ENCODE results near the gene RHOD. TPM values are rescaled to one million over a fixed set of nuclear protein-coding genes. Genes with fewer than 3 reads are reported as not detected.
A peak's percentile ranks its signal among the peaks of the same experiment; 100 is the strongest.

Gene RHOD
- total and polyA plus RNA-seq, 11 donors = 17.1 to 149 (median 54.0) TPM

GRCh38 chr11:67066333-67066709 is 9.7 kb downstream of the RHOD start:
- no peaks in the 10 kb centered on the region for H3K9me3 ChIP-seq
- H3K27me3 ChIP-seq = no peaks in the 10 kb centered on the region
- DNase-seq (no peak), ATAC-seq (peak in 3 of 4 donors; percentile 47 to 58 (median 56))
- intact Hi-C loops (cut with DNase I) = no loop called here
- H3K27ac ChIP-seq = peak overlapping the region in 4 of 12 donors; percentile 7 to 76 (median 16)
- TF ChIP-seq POLR2A (IDR thresholded peaks at IDR 0.05) (no peak), CTCF (IDR thresholded peaks at IDR 0.05) (no peak)
- no peak overlapping the region for H3K4me3 ChIP-seq
- peaks cover 0 to 16% (median 0%) of the 10 kb centered on the region in 12 donors for H3K4me1 ChIP-seq
- 54 to 72% (median 71%) methylated on average over 3 of the region's 3 CpGs for WGBS, 4 donors
- H3K36me3 ChIP-seq = no peaks in the 10 kb centered on the region

GRCh38 chr11:67071420-67072284 is 15.0 kb downstream of the RHOD start:
- H3K4me3 ChIP-seq = peak overlapping the region in 10 of 12 donors; percentile 20 to 59 (median 41)
- H3K9me3 ChIP-seq = no peaks in the 10 kb centered on the region
- DNase-seq (peak; percentile 64 to 90 (median 77)), ATAC-seq (peak; percentile 32 to 91 (median 84))
- H3K27ac ChIP-seq = no peak overlapping the region
- no peaks in the 10 kb centered on the region for H3K36me3 ChIP-seq
- H3K4me1 ChIP-seq = peaks cover 0 to 17% (median 0%) of the 10 kb centered on the region in 12 donors
- TF ChIP-seq CTCF (IDR thresholded peaks at IDR 0.05) = peak; percentile 79 to 96 (median 88)
- no peak for TF ChIP-seq POLR2A (IDR thresholded peaks at IDR 0.05)
- H3K27me3 ChIP-seq = no peaks in the 10 kb centered on the region
- intact Hi-C loops (cut with DNase I) = loop anchor here in 2 of 10 donors (5.0 kb wide), 1 partner anchor 379 kb away; no protein-coding TSS in a partner anchor
- WGBS, 4 donors = 39 to 61% (median 45%) methylated on average over 25 to 53 of the region's 53 CpGs

GRCh38 chr11:67072295-67072694 is 15.6 kb downstream of the RHOD start:
- Histone ChIP-seq H3K9me3 (no peaks in the 10 kb centered on the region), H3K4me1 (peaks cover 0 to 17% (median 0%) of the 10 kb centered on the region in 12 donors), H3K27me3 (no peaks in the 10 kb centered on the region), H3K27ac (no peak overlapping the region), H3K4me3 (no peak overlapping the region), H3K36me3 (no peaks in the 10 kb centered on the region)
- intact Hi-C loops (cut with DNase I) = loop anchor here in 2 of 10 donors (5.0 kb wide), 1 partner anchor 380 kb away; no protein-coding TSS in a partner anchor
- ATAC-seq (no peak), DNase-seq (no peak)
- WGBS, 4 donors = 81 to 89% (median 86%) methylated on average over 10 to 11 of the region's 11 CpGs
- TF ChIP-seq POLR2A (IDR thresholded peaks at IDR 0.05) = no peak
- no peak for TF ChIP-seq CTCF (IDR thresholded peaks at IDR 0.05)

- TF ChIP-seq CTCF (IDR thresholded peaks at IDR 0.05) = no peak
- no peak for TF ChIP-seq POLR2A (IDR thresholded peaks at IDR 0.05)
- WGBS, 4 donors = 85 to 91% (median 90%) methylated on average over 9 of the region's 9 CpGs
- DNase-seq (no peak), ATAC-seq (no peak)
- intact Hi-C loops (cut with DNase I) = loop anchor here in 2 of 10 donors (5.0 kb wide), 1 partner anchor 382 kb away; no protein-coding TSS in a partner anchor
- H3K36me3 ChIP-seq = no peaks in the 10 kb centered on the region
- no peak overlapping the region for H3K4me3 ChIP-seq
- no peak overlapping the region for H3K27ac ChIP-seq
- H3K27me3 ChIP-seq = no peaks in the 10 kb centered on the region
- H3K9me3 ChIP-seq = no peaks in the 10 kb centered on the region
- peaks cover 0 to 17% (median 0%) of the 10 kb centered on the region in 12 donors for H3K4me1 ChIP-seq
Observed at GRCh38 chr11:67073908-67074307, 17.3 kb downstream of the RHOD start.
